Thyroid gland (tissue), 4 donors: Measurements from ENCODE around the gene TACR1.

ENCODE experiments used
- CTCF ChIP-seq, 6 experiments: fragments of 200-600 bp in 3 of 6; fragments of 450-650 bp in 3 of 6; sonication (generic) in 3 of 6; IDR thresholded peaks; one replicate each; pipeline ENCODE4 v1.5.1; 2016 to 2019; ENCODE audit warnings: antibody characterized with exemption in 6 of 6, mild to moderate bottlenecking in 2 of 6, inconsistent platforms in 1 of 6, moderate library complexity in 1 of 6
- POLR2A ChIP-seq, 2 donors: fragments of 450-650 bp; IDR thresholded peaks; one replicate each; pipeline ENCODE4 v1.6.1; 2017; ENCODE audit warnings: antibody characterized with exemption in 2 of 2, mild to moderate bottlenecking in 2 of 2, moderate library complexity in 1 of 2

- TF ChIP-seq POLR2A (IDR thresholded peaks at IDR 0.05) (no peak), CTCF (IDR thresholded peaks at IDR 0.05) (no peak)
These were observed 12.5 kb downstream of the TACR1 start for GRCh38 chr2:75186821-75187220.
